NCI-H1417 treated with DMSO at 0.1 percent for 48 hours (cell line): Measurements from ENCODE around the gene XIRP1.

Experiments used
- DNase-seq: peaks from one replicate; lab custom pipeline; 2025; lab: John Stamatoyannopoulos, UW

The XIRP1 gene

GRCh38 chr3:39144095-39144747, 48.2 kb downstream of the XIRP1 start:
- DNase-seq: no peak

- no peak for DNase-seq
Observed at GRCh38 chr3:39143051-39143885, 49.1 kb downstream of the XIRP1 start.

DNA sequence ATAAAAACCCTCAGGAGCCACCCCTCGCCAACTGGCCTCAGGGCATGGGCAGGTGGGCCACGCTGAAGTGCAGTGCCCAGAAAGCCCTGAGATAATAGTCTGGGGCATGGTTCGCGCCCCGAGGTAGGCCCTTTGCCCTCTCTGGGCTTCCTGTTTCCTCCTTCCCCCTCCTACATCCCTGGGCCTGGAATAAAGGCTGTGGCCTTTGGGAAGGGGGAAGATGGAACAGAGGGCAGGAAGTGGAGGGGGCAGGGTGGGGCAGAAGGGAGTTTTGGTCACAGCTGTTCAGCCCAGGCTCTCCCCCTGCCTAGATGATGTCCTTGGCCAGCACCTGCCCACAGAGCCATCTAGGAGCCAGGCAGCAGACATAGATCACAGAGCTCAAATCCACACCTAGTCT, 50.3 kb downstream of the XIRP1 start:
- DNase-seq: peak; percentile 66

GRCh38 chr3:39141171-39141995, 51.0 kb downstream of the XIRP1 start:
- DNase-seq: no peak

- no peak for DNase-seq
Observed at GRCh38 chr3:39140341-39140971, 51.9 kb downstream of the XIRP1 start.

- no peak for DNase-seq
Observed at GRCh38 chr3:39139442-39139841, 53.0 kb downstream of the XIRP1 start.

DNA sequence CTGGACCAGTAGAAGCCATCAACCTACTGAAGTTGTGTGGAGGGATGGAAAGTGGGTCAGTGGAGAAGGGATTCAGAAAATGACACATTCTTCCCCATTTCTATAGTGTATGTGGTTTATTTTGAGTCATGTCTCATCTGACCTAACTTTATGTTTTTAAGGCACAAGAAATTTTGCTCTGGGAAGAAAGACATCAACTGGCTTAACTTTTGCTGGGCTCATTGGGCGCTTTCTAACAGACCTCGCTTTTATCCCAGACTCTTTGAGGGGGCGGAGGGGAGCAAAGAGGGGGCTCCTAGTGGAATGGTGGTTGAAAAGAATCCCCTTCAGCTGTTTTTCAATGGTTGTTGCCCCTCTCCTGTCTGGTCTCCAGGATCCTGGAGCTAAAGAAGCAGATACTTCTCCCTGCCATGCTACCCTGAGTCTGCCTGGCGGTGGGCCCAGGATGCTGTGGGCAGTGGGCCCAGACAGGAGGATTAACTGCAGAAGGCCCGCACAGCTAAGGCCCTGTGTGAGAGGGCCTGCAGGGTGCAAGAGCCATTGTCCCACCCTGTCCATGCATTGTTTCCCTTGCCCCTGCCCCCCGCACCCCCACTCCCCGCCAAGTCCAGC, 53.5 kb downstream of the XIRP1 start:
- DNase-seq: no peak

GRCh38 chr3:39137991-39138803, 54.2 kb downstream of the XIRP1 start:
- DNase-seq: no peak

DNA sequence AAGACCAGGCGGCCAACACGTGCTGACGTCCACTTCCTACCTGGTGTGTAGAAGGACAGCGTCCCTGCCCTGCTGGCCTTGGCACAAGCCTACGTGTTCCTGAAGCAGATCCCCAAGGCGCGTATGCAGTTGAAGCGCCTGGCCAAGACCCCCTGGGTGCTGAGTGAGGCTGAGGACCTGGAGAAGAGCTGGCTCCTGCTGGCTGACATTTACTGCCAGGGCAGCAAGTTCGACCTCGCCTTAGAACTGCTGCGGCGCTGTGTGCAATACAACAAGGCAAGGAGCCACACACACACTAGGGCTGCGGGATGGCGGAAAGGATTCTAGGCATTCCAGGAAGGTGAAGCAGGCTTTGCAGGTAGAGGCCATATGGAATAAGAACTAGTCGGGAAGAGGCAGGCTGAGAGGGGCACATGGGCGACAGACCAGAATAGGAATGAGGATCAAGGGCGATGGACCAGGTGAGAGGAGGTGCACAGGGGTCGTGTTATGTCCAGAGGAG, 54.9 kb downstream of the XIRP1 start:
- DNase-seq: no peak

DNA sequence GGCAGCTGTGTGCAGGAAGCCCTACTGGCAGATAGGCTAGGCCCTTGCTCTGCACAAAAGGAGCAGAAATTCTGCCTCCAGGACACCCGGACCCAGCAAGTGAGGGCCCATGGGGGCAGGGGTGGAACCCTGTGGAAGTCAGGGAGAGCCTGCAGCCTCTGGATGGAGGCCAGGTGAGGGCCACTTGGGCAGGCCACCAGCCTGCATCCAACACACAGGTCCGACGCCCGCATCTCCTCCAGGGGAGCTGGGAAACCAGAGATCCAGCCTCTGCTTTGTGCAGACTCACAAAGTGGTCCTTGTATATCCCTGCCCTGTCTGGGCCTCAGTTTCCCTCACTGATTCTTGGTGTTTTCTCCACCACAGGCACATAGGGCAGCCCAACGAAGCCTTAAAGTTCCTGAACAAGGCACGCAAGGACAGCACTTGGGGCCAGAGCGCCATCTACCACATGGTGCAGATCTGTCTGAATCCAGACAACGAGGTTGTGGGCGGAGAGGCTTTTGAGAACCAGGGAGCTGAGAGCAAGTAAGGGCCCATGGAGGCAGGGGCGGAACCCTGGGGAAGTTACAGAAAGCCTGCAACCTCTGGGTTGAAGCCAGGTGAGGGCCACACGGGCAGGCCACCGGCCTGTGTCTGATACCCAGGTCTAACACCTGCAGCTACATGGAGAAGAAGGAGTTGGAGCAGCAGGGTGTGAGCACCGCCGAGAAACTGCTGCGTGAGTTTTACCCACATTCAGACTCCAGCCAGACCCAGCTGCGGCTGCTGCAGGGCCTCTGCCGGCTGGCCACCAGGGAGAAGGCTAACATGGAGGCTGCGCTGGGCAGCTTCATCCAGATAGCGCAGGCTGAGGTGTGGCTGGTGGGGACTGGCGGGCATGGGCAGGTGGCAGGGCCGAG, 55.6 kb downstream of the XIRP1 start:
- DNase-seq: no peak

GRCh38 chr3:39135170-39135805, 57.1 kb downstream of the XIRP1 start:
- DNase-seq: no peak

- no peak for DNase-seq
Observed at GRCh38 chr3:39134305-39134704, 58.1 kb downstream of the XIRP1 start.

- DNase-seq: no peak
Observed at GRCh38 chr3:39133822-39134221, 58.6 kb downstream of the XIRP1 start.
